ENCODE results near the gene PACS2. TPM values are rescaled to one million over a fixed set of nuclear protein-coding genes. Genes with fewer than 3 reads are reported as not detected.

PACS2 gene
- total RNA-seq, 4 donors from 2014 or later, result 37.1 to 116 (median 52.2) TPM

Other genes starting within 250 kb of the PACS2 start
- 1 to 10 TPM in 2 of 4 donors, not detected in 2; 1.7 to 3.7 TPM for gene GPR132, start 249.3 kb upstream of the PACS2 start, total RNA-seq
- gene JAG2, start 146.0 kb upstream of the PACS2 start, total RNA-seq, result 10 to 100 TPM in 2 of 4 donors, 1 to 10 TPM in 2; 7.6 to 27.4 (median 11.9) TPM
- 10 to 100 TPM in 3 of 4 donors, not detected in 1; 11.0 to 22.3 (median 13.2) TPM for gene NUDT14, start 133.4 kb upstream of the PACS2 start, total RNA-seq
- gene BTBD6, start 66.2 kb upstream of the PACS2 start, total RNA-seq, result 10 to 100 TPM; 12.8 to 41.9 (median 27.9) TPM
- gene BRF1, start 13.7 kb upstream of the PACS2 start, total RNA-seq, result 10 to 100 TPM in 3 of 4 donors, 1 to 10 TPM in 1; 9.7 to 77.7 (median 61.3) TPM
- gene TEX22, start 83.8 kb downstream of the PACS2 start, total RNA-seq, result 1 to 10 TPM in 2 of 4 donors, not detected in 2; 1.1 to 3.8 TPM
- 100 to 1,000 TPM in 2 of 4 donors, 10 to 100 TPM in 2; 62.9 to 218 (median 108) TPM for gene MTA1, start 105.1 kb downstream of the PACS2 start, total RNA-seq
- gene CRIP2, start 160.1 kb downstream of the PACS2 start, total RNA-seq, result 100 to 1,000 TPM in 3 of 4 donors, 10 to 100 TPM in 1; 76.1 to 377 (median 163) TPM
- gene CRIP1, start 172.1 kb downstream of the PACS2 start, total RNA-seq, result 10 to 100 TPM in 3 of 4 donors, under 1 TPM in 1; 0.51 to 64.7 (median 34.4) TPM
- 10 to 100 TPM in 1 of 4 donors, 1 to 10 TPM in 1, under 1 TPM in 1, not detected in 1; 0.51 to 11.0 (median 9.4) TPM for gene TEDC1, start 176.5 kb downstream of the PACS2 start, total RNA-seq
- gene TMEM121, start 211.8 kb downstream of the PACS2 start, total RNA-seq, result 10 to 100 TPM in 1 of 4 donors, 1 to 10 TPM in 3; 2.0 to 42.1 (median 7.7) TPM